Activated CD8-positive, alpha-beta T cell treated with anti-CD3 and anti-CD28 coated beads, Interleukin-2, amount 10 ng/mL, durations not matched to agents 7 days and 5 days (primary cell): ENCODE measurements around the gene RHBDF1. TPM values are rescaled to one million over a fixed set of nuclear protein-coding genes. Genes with fewer than 3 reads are reported as not detected.

Source experiments
- microRNA-seq: library from miRNA; unstranded; fragments of <30 nt; microRNA quantifications from one replicate; pipeline ENCODE4 v1.2.0, GENCODE V29; 2022
- total RNA-seq, 2 experiments: library from RNA; stranded (reverse); gene quantifications; one replicate each; pipeline ENCODE4 v1.2.3, GENCODE V29; 2021

Gene RHBDF1
- total RNA-seq, 2 experiments from 2014 or later, result 0.40 TPM; not detected in 1

Small RNAs within 50 kb of the gene (microRNA-seq; reads per million reads assigned to microRNA genes)
- gene MIR6859-4, result not detected

Other genes with a start within 250 kb of the RHBDF1 start
- gene POLR3K, start 19.0 kb downstream of the RHBDF1 start, total RNA-seq, result 10 to 100 TPM; 47.7 to 48.2 TPM
- gene SNRNP25, start 18.8 kb downstream of the RHBDF1 start, total RNA-seq, result 10 to 100 TPM; 62.3 to 63.2 TPM
- 10 to 100 TPM; 48.6 to 49.3 TPM for gene MPG, start 5.6 kb upstream of the RHBDF1 start, total RNA-seq
- gene NPRL3, start 66.0 kb upstream of the RHBDF1 start, total RNA-seq, result 10 to 100 TPM; 30.8 to 36.8 TPM
- gene HBZ, start 80.0 kb upstream of the RHBDF1 start, total RNA-seq, result not detected
- not detected for gene HBM, start 93.3 kb upstream of the RHBDF1 start, total RNA-seq
- gene HBA2, start 100.2 kb upstream of the RHBDF1 start, total RNA-seq, result not detected
- gene HBA1, start 104.0 kb upstream of the RHBDF1 start, total RNA-seq, result not detected
- gene HBQ1, start 107.8 kb upstream of the RHBDF1 start, total RNA-seq, result not detected
- gene LUC7L, start 156.8 kb upstream of the RHBDF1 start, total RNA-seq, result 10 to 100 TPM; 56.1 to 58.4 TPM
- 10 to 100 TPM; 10.9 to 11.8 TPM for gene FAM234A, start 162.2 kb upstream of the RHBDF1 start, total RNA-seq
- not detected for gene RGS11, start 203.3 kb upstream of the RHBDF1 start, total RNA-seq
- gene ARHGDIG, start 208.0 kb upstream of the RHBDF1 start, total RNA-seq, result not detected
- not detected for gene PDIA2, start 210.5 kb upstream of the RHBDF1 start, total RNA-seq